Kidney capillary endothelial cell (primary cell): ENCODE measurements around the gene SLC10A7.

Source experiments
- DNase-seq: peaks from one replicate; pipeline ENCODE4 v3.0.0-alpha.2; 2018; ENCODE audit warnings: low spot score

Gene SLC10A7

GRCh38 chr4:146310319-146311021, 211.3 kb downstream of the SLC10A7 start:
- no peak for DNase-seq

GRCh38 chr4:146308951-146309350, 212.8 kb downstream of the SLC10A7 start:
- DNase-seq: no peak

- DNase-seq: no peak
Observed at GRCh38 chr4:146302822-146303221, 218.9 kb downstream of the SLC10A7 start.

GRCh38 chr4:146299607-146300006, 222.1 kb downstream of the SLC10A7 start:
- no peak for DNase-seq

- DNase-seq: no peak
Observed at GRCh38 chr4:146294776-146295175, 227.0 kb downstream of the SLC10A7 start.

- no peak for DNase-seq
Observed at GRCh38 chr4:146292508-146292907, 229.2 kb downstream of the SLC10A7 start.

GRCh38 chr4:146291313-146291712, 230.4 kb downstream of the SLC10A7 start:
- DNase-seq: no peak

GRCh38 chr4:146288193-146288592, 233.5 kb downstream of the SLC10A7 start:
- no peak for DNase-seq

GRCh38 chr4:146285037-146285436, 236.7 kb downstream of the SLC10A7 start:
- no peak for DNase-seq

- no peak for DNase-seq
Observed at GRCh38 chr4:146283758-146284651, 237.7 kb downstream of the SLC10A7 start.

GRCh38 chr4:146282657-146283056, 239.1 kb downstream of the SLC10A7 start:
- no peak for DNase-seq

- DNase-seq: no peak
Observed at GRCh38 chr4:146278986-146279385, 242.8 kb downstream of the SLC10A7 start.

- no peak for DNase-seq
Observed at GRCh38 chr4:146275370-146275769, 246.4 kb downstream of the SLC10A7 start.

- DNase-seq: no peak
Observed at GRCh38 chr4:146274774-146275173, 247.0 kb downstream of the SLC10A7 start.

GRCh38 chr4:146273204-146273901, 248.4 kb downstream of the SLC10A7 start:
- no peak for DNase-seq

- DNase-seq: no peak
Observed at GRCh38 chr4:146271466-146271865, 250.3 kb downstream of the SLC10A7 start.

- DNase-seq: no peak
Observed at GRCh38 chr4:146269228-146269653, 252.5 kb downstream of the SLC10A7 start.

- DNase-seq: no peak
Observed at GRCh38 chr4:146267826-146268225, 253.9 kb downstream of the SLC10A7 start.

- DNase-seq: no peak
Observed at GRCh38 chr4:146265950-146266490, 255.7 kb downstream of the SLC10A7 start.

GRCh38 chr4:146263793-146264192, 257.9 kb downstream of the SLC10A7 start:
- DNase-seq: no peak

GRCh38 chr4:146261041-146261440, 260.7 kb downstream of the SLC10A7 start:
- no peak for DNase-seq

GRCh38 chr4:146260521-146260920, 261.2 kb downstream of the SLC10A7 start:
- no peak for DNase-seq
